GDM1 (cell line): ENCODE measurements around the gene MAST4.

Experiments
- DNase-seq: peaks from one replicate; lab custom pipeline; 2025; lab: John Stamatoyannopoulos, UW

The MAST4 gene

DNA sequence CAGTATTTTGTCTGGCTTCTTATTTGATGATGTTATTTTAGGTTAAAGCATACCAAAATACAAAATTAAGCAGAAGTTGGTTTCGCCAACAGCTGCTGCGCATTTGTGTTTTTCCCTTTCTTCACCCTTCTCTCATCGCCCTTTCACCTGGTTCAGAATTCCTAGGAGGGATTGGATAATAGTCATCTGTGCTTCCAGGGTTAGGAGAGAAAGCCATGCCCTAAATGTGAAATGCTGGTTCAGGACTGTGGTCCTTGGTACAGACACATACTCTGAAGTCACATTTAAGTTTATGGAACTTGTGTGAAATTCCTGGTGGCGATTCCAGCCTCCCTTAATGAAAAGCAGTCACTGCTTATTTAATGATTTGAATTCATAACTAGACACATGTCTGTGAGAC lies 7.7 kb downstream of the MAST4 start:
- DNase-seq = no peak

GRCh38 chr5:66606713-66607112 lies 10.5 kb downstream of the MAST4 start:
- DNase-seq = no peak

- DNase-seq = no peak
Measured at GRCh38 chr5:66608501-66608900, 12.3 kb downstream of the MAST4 start.

DNA sequence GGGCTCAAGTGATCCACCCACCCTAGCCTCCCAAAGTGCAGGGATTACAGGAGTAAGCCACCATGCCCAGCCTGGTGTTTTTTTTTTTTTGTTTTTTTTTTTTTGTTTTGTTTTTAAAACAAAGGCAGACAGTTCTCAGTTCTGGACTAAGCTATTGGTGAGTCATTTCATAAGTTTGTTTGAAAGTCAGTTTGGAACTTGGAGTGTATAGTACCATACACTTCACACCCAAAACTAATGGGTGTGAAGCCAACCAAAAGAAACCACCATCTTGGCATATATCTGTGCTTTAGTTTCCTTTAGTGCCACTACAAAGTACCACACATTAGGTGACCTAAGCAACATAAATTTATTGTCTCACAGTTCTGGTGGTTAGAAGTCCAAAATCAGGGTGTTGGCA lies 13.4 kb downstream of the MAST4 start:
- no peak for DNase-seq

GRCh38 chr5:66612226-66612625 lies 16.0 kb downstream of the MAST4 start:
- no peak for DNase-seq

DNA sequence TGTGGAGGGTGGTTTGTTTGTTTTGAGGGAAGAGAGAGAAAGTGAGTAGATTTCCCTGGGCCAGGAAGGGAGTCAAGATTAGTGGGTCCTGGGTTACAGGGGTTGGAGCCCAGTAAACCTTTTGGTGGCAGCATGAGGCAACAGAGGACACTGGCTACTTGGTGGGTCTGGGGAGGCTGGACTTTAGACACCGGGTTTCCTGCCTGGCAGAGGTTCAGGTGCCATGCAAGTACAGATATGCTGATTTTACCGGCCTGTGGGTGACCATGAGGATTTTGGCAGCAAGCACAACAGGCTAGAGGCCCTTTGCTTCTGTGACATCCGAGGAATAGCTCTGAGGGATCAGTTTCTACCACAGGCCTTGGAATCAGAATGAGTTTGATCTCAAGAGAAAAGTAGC lies 18.9 kb downstream of the MAST4 start:
- DNase-seq = no peak

- no peak for DNase-seq
Measured at GRCh38 chr5:66615894-66616293, 19.7 kb downstream of the MAST4 start.

- DNase-seq = no peak
Measured at GRCh38 chr5:66616520-66617225, 20.5 kb downstream of the MAST4 start.

DNA sequence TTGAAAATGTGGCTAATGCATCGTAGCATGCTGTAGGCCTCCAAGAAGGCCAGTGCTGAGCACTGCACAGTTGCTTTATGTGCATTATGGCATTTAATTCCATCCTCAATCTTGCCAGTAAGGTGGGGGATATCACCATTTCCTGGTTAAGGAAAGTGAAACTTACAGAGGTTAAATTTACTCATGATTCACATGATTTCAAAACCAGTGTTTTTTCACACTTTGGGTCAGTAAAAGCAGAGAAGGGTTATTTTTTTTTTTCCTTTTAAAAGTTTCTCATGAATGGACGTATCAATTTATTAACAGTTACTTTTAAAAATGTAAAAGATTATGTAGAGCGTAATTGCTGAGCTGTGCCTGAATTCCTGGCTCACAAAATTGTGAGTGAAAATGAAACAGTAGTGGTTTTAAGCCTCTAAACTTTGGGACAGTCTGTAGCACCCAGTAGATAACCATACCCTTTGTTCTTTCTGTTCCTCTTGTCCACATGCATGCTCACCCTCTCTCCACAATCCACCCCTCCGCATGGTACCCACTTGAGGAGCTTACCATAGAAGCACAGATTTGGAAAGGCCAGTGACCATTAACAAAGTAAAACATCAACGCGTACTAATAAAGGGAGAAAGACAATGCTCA lies 21.2 kb downstream of the MAST4 start:
- DNase-seq = no peak

DNA sequence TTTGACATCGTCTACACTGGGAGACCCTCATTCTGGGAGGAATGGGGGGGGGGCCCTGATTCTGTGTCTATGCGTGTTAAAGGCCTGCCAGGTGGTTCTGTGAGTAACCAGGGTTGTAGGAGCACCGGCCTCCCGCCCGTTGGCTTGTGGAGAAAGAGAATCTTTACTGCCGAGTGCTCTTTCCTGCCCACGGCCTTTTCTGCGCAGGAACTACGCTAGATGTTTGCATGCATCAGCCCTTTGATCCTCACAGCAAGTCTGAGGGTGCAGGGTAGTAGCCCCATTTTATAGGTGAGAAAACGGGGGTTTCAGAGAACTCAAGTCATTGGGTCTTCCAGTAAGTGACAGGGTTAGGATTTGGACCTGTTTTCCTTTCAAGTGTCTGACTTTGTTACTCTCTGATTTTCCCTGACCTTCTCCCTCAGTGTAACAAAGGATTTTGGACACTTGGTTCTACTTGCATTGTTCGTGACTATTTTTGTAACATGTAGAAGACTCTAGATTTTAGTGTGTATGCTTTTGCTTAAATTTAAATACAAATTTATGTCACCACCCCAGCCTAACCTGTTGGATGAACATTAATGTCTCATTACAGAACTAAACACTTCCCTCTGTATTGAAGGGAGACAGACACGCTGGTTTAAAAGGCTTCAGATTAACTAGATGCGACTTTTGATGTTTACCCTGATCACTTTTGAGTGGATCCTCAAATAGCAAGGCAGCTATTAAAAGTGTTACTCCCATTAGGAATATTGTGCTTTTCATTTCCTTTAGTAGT lies 22.0 kb downstream of the MAST4 start:
- DNase-seq = no peak

DNA sequence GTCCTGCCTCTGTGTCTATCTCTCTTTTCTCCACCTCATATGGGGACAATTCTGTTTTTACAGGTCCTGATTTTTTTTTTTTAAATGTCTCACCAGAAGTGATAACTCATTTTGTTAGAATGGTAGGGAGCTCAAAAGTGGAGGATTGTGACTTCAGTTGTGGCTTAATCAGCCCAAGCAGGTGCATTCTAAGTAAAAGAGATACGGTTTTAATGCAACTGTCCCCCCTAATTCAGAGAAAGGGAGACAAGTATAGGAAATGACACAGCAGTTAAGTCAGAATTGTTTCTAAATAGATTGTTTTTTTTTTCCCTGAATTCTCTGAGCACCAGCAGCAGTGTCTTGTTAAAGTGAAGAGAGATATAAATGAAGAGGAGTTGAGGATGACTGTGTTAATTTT lies 24.5 kb downstream of the MAST4 start:
- no peak for DNase-seq

- no peak for DNase-seq
Measured at GRCh38 chr5:66621146-66621545, 25.0 kb downstream of the MAST4 start.

- DNase-seq = no peak
Measured at GRCh38 chr5:66621736-66622135, 25.5 kb downstream of the MAST4 start.

GRCh38 chr5:66628561-66628960 lies 32.4 kb downstream of the MAST4 start:
- DNase-seq = no peak

DNA sequence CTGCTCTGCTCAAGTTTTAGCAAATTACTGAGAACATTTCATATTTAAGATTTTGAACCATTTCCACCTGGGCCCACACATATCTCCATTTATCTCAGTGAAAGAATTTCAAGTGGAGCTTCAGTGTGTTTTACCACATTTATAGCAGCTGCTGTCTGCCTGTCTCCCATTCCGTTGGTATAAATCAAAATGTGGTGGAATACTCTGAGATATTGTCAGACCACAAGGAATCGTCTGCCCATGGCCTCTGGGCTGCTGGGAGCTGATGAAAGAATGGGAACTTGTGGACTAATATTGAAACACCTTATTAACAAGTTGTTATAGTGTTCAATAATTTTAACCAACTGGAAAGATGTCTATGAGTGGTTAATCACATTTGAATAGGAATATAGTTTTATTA lies 33.3 kb downstream of the MAST4 start:
- DNase-seq = no peak

GRCh38 chr5:66633754-66634153 lies 37.6 kb downstream of the MAST4 start:
- DNase-seq = no peak

DNA sequence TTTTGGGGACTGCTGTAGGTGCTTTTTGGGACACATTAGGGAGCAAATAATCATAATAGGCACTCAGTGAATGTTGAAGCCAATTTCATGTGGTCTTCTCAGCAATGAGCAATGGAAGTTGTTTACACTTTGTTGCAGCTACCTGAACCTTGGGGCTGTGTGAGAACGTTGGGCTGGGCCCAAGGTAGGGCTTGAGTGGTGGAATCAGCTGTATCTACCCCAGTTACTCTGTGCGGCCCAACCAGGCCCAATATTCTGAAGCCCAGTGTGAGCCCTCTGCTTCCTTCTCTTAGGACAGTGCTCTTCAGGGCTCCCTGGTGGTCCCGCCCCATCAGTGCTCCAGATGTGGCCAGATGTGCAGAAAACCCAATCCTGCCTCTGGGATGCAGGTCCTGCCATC lies 38.4 kb downstream of the MAST4 start:
- DNase-seq = no peak

DNA sequence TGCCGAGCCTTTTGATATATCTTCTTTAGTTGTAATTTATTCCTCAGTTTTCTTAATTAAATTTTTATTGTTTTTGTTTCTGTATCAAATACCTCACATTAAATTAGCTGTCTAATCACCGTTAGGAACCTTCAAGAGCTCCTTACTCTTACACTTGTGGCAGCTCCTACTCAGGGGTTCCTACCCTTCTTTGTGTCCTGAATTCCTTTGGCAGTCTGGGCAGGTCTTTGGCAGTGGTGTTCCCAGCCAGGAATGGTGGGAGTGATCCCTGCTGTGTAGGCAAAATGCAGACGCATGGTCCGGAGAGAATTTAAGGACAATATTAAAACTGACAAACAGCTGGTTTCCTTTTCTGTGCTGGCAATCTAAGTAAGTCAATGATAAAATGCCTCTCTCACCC lies 41.8 kb downstream of the MAST4 start:
- DNase-seq = no peak

- no peak for DNase-seq
Measured at GRCh38 chr5:66639037-66639436, 42.8 kb downstream of the MAST4 start.

GRCh38 chr5:66642538-66642937 lies 46.3 kb downstream of the MAST4 start:
- DNase-seq = no peak

GRCh38 chr5:66643387-66643786 lies 47.2 kb downstream of the MAST4 start:
- DNase-seq = no peak

DNA sequence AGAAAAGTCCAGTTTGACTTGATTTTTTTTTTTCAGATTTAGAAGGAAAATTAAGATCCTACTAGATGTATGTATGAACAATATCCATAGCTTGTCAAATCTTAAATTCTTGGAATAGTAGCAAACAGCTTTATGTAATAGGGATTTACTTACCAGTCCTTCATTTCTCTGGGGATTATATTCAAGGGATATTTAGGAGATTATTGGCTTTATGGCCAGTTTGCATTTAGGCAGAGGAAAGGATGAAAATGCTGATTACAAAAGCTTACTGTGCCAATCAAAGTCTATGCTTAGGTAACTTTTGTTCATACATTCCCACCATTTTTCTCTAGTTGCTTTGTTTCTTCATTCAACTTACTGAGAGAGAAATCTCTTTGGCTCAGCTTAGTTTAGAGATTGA lies 47.9 kb downstream of the MAST4 start:
- DNase-seq = no peak

- DNase-seq = no peak
Measured at GRCh38 chr5:66645039-66645438, 48.8 kb downstream of the MAST4 start.
